Upper lobe of left lung (tissue), 4 donors: ENCODE data around the gene ATOH8.

ENCODE experiments used
- CTCF ChIP-seq, 6 experiments: fragments of 450-650 bp in 4 of 6; fragments of 200-600 bp in 2 of 6; sonication (generic) in 2 of 6; IDR thresholded peaks; one replicate each; pipeline ENCODE4 v1.5.1; 2016 to 2019; ENCODE audit warnings: antibody characterized with exemption in 6 of 6
- EP300 ChIP-seq, 4 donors: sonication (generic); formaldehyde crosslinking; IDR thresholded peaks; one replicate each; pipeline ENCODE4 v1.5.1; 2017; ENCODE audit warnings: antibody characterized with exemption in 4 of 4, control low read depth in 2 of 4
- POLR2A ChIP-seq, 4 donors: fragments of 450-650 bp; IDR thresholded peaks; one replicate each; pipeline ENCODE4 v1.5.1; 2016 to 2017; ENCODE audit warnings: antibody characterized with exemption in 4 of 4, mild to moderate bottlenecking in 2 of 4
- POLR2AphosphoS5 ChIP-seq, 2 donors: sonication (generic); formaldehyde crosslinking; IDR thresholded peaks; one replicate each; pipeline ENCODE4 v1.5.1; 2017; ENCODE audit warnings: antibody characterized with exemption in 2 of 2

DNA sequence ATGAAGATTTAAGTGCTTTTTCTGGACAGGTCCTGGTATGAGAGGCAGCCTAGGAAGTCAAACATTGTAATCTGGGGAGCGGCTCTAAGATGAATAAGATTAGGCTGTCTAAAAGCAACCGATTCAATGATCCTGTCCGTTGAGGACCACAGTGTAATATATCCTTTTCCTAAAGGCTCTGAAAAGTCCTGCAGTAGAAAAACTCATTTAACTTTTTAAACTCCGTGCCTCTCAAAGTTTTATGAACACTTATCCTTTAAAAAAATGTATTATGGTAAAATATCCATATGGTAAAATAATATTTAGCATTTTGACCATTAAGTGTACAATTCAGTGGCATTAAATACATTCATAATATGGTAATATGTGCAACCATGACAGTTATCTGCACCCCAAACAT is 39.8 kb downstream of the ATOH8 start:
- TF ChIP-seq CTCF (IDR thresholded peaks at IDR 0.05) (no peak), POLR2A (IDR thresholded peaks at IDR 0.05) (no peak), POLR2AphosphoS5 (IDR thresholded peaks at IDR 0.05) (no peak), EP300 (IDR thresholded peaks at IDR 0.05) (no peak)
